OCI-LY3 (cell line): ENCODE results near the gene GNG13.

Experiments used
- CTCF ChIP-seq: fragments of 200-600, 300-600 bp; sonication (generic); IDR thresholded peaks from 2 replicates; pipeline ENCODE4 v1.5.1; 2014; ENCODE audit warnings: antibody characterized with exemption, low read length, low read depth
- EZH2phosphoT487 ChIP-seq: fragments of 200-600 bp; shearing (Covaris generic); IDR thresholded peaks from 2 replicates; pipeline ENCODE4 v1.6.1; 2018; ENCODE audit warnings: antibody characterized with exemption, mixed run types, low read depth

GRCh38 chr16:793414-793813, 7.1 kb downstream of the GNG13 start:
- no peak for TF ChIP-seq CTCF
- TF ChIP-seq EZH2phosphoT487, result no peak
